Activated B cell treated with CpG ODN at 0.5 μM for 24 hours (primary cell): ENCODE measurements around the gene CACTIN. TPM values are rescaled to one million over a fixed set of nuclear protein-coding genes. Genes with fewer than 3 reads are reported as not detected.

ENCODE experiments used
- ATAC-seq: fragments of 200-7000 bp; cut with Tn5 transposase; one replicate; pipeline ENCODE4 v1.10.0; 2021; ENCODE audit warnings: low read depth, mild to moderate bottlenecking, moderate library complexity
- CTCF ChIA-PET: fragments of 350-600 bp; sonication (Branson Sonifier 250); formaldehyde crosslinking; loops from one replicate; lab custom pipeline; 2021; ENCODE audit warnings: antibody characterized with exemption; lab: Charles Lee
- POLR2A ChIA-PET: fragments of 350-600 bp; sonication (Branson Sonifier 250); formaldehyde crosslinking; loops from one replicate; lab custom pipeline; 2021; ENCODE audit warnings: antibody characterized with exemption; lab: Charles Lee
- DNase-seq: peaks from one replicate; pipeline ENCODE4 v3.0.0; 2022
- H3K27ac Mint-ChIP-seq: one replicate; pipeline ENCODE4 v1.8.0; 2020; ENCODE audit warnings: mixed read lengths
- H3K27me3 Mint-ChIP-seq: one replicate; pipeline ENCODE4 v1.8.0; 2021; ENCODE audit warnings: mixed read lengths
- H3K36me3 Mint-ChIP-seq: one replicate; pipeline ENCODE4 v1.8.0; 2021; ENCODE audit warnings: low read depth, mixed read lengths
- H3K4me1 Mint-ChIP-seq: one replicate; pipeline ENCODE4 v1.8.0; 2021; ENCODE audit warnings: mixed read lengths
- H3K4me3 Mint-ChIP-seq: one replicate; pipeline ENCODE4 v1.8.0; 2020; ENCODE audit warnings: mild to moderate bottlenecking, mixed read lengths
- H3K9me3 Mint-ChIP-seq: one replicate; pipeline ENCODE4 v1.8.0; 2020; ENCODE audit warnings: mixed read lengths
- intact Hi-C: fragments of 100-400 bp; cut with micrococcal nuclease; formaldehyde crosslinking; loops from one replicate; pipeline ENCODE4 v1.15.1; 2024
- total RNA-seq: library from RNA; stranded (reverse); gene quantifications from 2 replicates; pipeline ENCODE4 v1.2.3, GENCODE V29; 2022
- TF ChIP-seq, protein P1 (sequence below): fragments of 200-600 bp; IDR thresholded peaks from one replicate; pipeline ENCODE4 v1.8.0; 2022; ENCODE audit warnings: antibody characterized with exemption, mild to moderate bottlenecking

Gene CACTIN
- total RNA-seq, 1 donor from 2014 or later = 48.1 TPM

DNA sequence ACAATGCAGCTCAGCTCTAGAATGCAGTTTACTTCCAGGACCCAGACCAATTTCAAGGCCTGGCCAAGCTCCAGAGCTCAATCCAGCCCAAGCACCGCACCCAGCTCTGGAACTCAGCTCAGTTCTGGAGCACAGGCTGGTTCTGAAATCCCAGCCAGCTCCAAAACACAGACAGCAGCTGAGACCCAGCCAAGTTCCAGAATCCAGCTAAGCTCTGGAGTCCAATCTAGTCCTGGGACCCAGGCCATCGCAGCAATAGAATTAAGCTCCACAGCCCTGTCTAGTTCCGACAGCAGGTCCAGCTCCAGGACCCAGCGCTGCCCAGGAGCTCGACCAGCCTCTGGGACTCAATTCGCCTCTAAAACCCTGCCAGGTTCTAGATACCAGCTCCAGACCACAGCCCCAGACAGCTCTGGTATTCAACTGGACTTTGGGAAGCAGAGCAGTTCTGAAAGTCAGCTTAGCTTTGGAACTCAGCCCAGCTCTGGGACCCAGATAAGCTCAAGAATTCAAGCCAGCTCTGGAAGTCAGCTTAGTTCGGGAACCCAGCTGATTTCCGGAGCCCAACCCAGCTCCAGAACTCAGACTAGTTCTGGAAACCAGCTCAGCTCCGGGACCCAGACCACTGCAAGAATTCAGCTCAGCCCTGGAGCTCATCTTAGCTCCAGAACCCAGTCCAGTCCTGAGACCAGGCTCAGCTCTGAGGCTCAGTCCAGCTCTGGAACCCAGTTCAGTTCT, 34.5 kb downstream of the CACTIN start:
- ChIA-PET POLR2A (no interaction called here), CTCF (interaction anchor here (1.3 to 1.5 kb wide), 3 partner anchors 15 to 126 kb away, joined by 3 to 6 read pairs (median 3); partner anchors contain the start of gene TBXA2R)
- no peak overlapping the region for H3K27ac Mint-ChIP-seq
- TF ChIP-seq, protein P1, sequence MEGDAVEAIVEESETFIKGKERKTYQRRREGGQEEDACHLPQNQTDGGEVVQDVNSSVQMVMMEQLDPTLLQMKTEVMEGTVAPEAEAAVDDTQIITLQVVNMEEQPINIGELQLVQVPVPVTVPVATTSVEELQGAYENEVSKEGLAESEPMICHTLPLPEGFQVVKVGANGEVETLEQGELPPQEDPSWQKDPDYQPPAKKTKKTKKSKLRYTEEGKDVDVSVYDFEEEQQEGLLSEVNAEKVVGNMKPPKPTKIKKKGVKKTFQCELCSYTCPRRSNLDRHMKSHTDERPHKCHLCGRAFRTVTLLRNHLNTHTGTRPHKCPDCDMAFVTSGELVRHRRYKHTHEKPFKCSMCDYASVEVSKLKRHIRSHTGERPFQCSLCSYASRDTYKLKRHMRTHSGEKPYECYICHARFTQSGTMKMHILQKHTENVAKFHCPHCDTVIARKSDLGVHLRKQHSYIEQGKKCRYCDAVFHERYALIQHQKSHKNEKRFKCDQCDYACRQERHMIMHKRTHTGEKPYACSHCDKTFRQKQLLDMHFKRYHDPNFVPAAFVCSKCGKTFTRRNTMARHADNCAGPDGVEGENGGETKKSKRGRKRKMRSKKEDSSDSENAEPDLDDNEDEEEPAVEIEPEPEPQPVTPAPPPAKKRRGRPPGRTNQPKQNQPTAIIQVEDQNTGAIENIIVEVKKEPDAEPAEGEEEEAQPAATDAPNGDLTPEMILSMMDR = no peak
- H3K36me3 Mint-ChIP-seq = no peaks in the 10 kb centered on the region
- intact Hi-C loops = no loop called here
- no peaks in the 10 kb centered on the region for H3K9me3 Mint-ChIP-seq
- no peak overlapping the region for H3K4me3 Mint-ChIP-seq
- H3K27me3 Mint-ChIP-seq = no peaks in the 10 kb centered on the region
- ATAC-seq (no peak), DNase-seq (no peak)
- H3K4me1 Mint-ChIP-seq = no peaks in the 10 kb centered on the region

DNA sequence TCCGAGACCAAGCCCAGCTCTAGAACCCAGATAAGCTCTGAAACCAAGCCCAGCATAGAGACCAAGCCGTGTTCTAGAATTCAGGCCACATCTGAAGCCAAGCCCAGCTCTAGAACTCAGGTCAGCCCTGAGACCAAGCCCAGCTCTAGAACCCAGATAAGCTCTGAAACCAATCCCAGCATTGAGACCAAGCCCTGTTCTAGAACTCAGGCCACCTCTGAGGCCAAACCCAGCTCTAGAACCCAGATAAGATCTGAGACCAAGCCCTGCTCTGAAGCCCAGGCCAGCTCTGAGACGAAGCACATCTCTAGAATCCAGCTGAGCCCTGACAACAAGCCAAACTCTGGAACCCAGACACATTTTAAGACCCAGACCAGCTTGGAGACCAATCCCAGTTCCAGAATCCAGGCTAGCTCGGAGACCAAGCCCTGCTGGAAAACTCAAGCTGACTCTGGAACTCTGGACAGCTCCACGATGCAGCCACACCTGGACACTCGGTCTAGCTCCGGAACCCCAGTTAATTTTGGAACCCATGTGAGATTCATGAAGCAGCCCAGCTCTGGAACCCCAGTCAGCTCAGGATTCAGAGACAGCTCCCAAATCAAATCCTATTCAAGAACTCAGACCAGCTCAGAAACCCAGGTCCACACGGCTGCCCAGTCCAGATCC, 35.5 kb downstream of the CACTIN start:
- H3K27me3 Mint-ChIP-seq = no peaks in the 10 kb centered on the region
- ChIA-PET CTCF (interaction anchor here (1.3 to 1.5 kb wide), 2 partner anchors 16 to 127 kb away, joined by 3 read pairs; partner anchors contain the start of gene TBXA2R), POLR2A (interaction anchor here (0.9 to 1.2 kb wide), 2 partner anchors 14 to 34 kb away, joined by 3 read pairs; no protein-coding TSS in a partner anchor)
- TF ChIP-seq, protein P1 = no peak
- no peaks in the 10 kb centered on the region for H3K4me1 Mint-ChIP-seq
- intact Hi-C loops = no loop called here
- H3K4me3 Mint-ChIP-seq = no peak overlapping the region
- ATAC-seq (no peak), DNase-seq (no peak)
- no peak overlapping the region for H3K27ac Mint-ChIP-seq
- H3K9me3 Mint-ChIP-seq = no peaks in the 10 kb centered on the region
- no peaks in the 10 kb centered on the region for H3K36me3 Mint-ChIP-seq

DNA sequence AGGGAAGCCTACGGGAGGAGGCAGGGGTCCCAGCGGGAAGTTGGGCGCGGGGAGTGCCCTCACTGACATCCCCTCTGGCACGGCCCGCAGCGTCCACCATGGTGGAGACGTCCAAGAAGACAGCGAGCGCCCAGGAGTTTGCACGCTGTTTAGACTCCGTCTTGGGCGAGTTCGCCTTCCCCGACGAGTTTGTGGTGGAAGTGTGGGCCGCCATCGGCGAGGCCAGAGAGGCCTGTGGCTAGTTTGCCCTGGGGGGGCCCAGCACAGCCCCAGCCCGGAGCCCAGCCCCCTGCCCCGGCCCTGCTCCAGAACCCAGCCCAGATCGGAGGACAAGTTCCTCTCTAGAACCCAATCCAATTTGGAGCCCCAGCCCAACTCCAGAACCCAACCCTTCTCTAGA, 36.6 kb downstream of the CACTIN start:
- CTCF ChIA-PET = no interaction called here
- DNase-seq = no peak

DNA sequence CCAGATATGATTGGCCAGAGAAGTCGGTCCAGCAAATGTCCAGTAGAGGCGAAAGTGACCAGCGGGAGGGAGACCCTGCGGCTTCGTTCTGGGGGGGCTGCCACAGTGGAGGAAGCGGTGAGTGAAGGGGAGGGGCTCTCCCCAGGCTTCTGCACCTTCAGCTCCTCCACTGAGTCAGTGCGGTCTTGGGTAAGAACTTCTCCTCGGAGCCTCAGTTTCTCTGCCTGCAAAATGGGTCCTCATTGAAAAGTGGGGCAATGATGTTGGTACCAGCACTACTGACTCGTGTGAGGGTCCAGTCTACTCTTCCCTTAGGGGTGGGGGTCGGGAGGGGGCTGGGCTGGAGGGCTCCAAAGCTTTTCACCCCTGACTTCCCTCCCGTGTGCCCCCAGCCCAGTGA, 37.2 kb downstream of the CACTIN start:
- no peaks in the 10 kb centered on the region for H3K36me3 Mint-ChIP-seq
- no peak overlapping the region for H3K4me3 Mint-ChIP-seq
- POLR2A ChIA-PET = no interaction called here
- no peaks in the 10 kb centered on the region for H3K27me3 Mint-ChIP-seq
- intact Hi-C loops = no loop called here
- H3K27ac Mint-ChIP-seq = no peak overlapping the region
- ATAC-seq = no peak
- H3K9me3 Mint-ChIP-seq = no peaks in the 10 kb centered on the region
- no peaks in the 10 kb centered on the region for H3K4me1 Mint-ChIP-seq
- TF ChIP-seq, protein P1 = no peak
- CTCF ChIA-PET = no interaction called here
- no peak for DNase-seq

More for the DNA sequence above, 36.6 kb downstream of the CACTIN start:
- Mint-ChIP-seq H3K9me3 (no peaks in the 10 kb centered on the region), H3K36me3 (no peaks in the 10 kb centered on the region), H3K27ac (no peak overlapping the region), H3K27me3 (no peaks in the 10 kb centered on the region), H3K4me3 (no peak overlapping the region), H3K4me1 (no peaks in the 10 kb centered on the region)
- POLR2A ChIA-PET = interaction anchor here (1.2 kb wide), 1 partner anchor 15 kb away, joined by 3 read pairs; no protein-coding TSS in a partner anchor
- intact Hi-C loops = no loop called here
- TF ChIP-seq, protein P1 = no peak
- ATAC-seq = no peak
